Spleen (tissue), 11 donors: ENCODE results near the gene MAN1A2. TPM values are rescaled to one million over a fixed set of nuclear protein-coding genes. Genes with fewer than 3 reads are reported as not detected.

Experiments
- DNase-seq: peaks from one replicate; pipeline ENCODE4 v3.0.0-alpha.2; 2020
- H3K27ac ChIP-seq, 8 donors: fragments of 200-600 bp; sonication (generic) in 7 of 8; 1 replicate in 4 of 8; 2 replicates in 4 of 8; pipeline versions ENCODE4 v1.5.0 to v1.8.0; 2016 to 2021; ENCODE audit warnings: inconsistent platforms in 4 of 8, mild to moderate bottlenecking in 4 of 8, moderate library complexity in 1 of 8
- H3K27me3 ChIP-seq, 7 donors: fragments of 200-600 bp; sonication (generic) in 6 of 7; replicated peaks in 1 of 7; 1 replicate in 4 of 7; 2 replicates in 3 of 7; pipeline versions ENCODE4 v1.5.0 to v1.8.0; 2016 to 2021; ENCODE audit warnings: inconsistent platforms in 3 of 7, mild to moderate bottlenecking in 1 of 7
- H3K36me3 ChIP-seq, 6 donors: fragments of 200-600 bp; sonication (generic) in 5 of 6; 1 replicate in 4 of 6; 2 replicates in 2 of 6; pipeline versions ENCODE4 v1.5.0 to v1.8.0; 2016 to 2021; ENCODE audit warnings: inconsistent platforms in 2 of 6
- H3K4me1 ChIP-seq, 6 donors: fragments of 200-600 bp; sonication (generic) in 5 of 6; 1 replicate in 3 of 6; 2 replicates in 3 of 6; pipeline versions ENCODE4 v1.5.0 to v1.8.0; 2016 to 2021; ENCODE audit warnings: inconsistent platforms in 3 of 6
- H3K4me3 ChIP-seq, 8 donors: fragments of 200-600 bp; sonication (generic) in 7 of 8; 1 replicate in 4 of 8; 2 replicates in 4 of 8; pipeline versions ENCODE4 v1.5.0 to v1.8.0; 2016 to 2021; ENCODE audit warnings: inconsistent platforms in 4 of 8, mild to moderate bottlenecking in 4 of 8, moderate library complexity in 2 of 8
- H3K9me3 ChIP-seq, 8 donors: fragments of 200-600 bp; sonication (generic) in 7 of 8; 1 replicate in 4 of 8; 2 replicates in 4 of 8; pipeline versions ENCODE4 v1.5.0 to v1.8.0; 2016 to 2021; ENCODE audit warnings: inconsistent platforms in 4 of 8
- CTCF ChIP-seq, 11 experiments: fragments of 200-600 bp in 7 of 11; fragments of 450-650 bp in 4 of 11; sonication (generic) in 4 of 11; IDR thresholded peaks in 8 of 11; conservative IDR thresholded peaks in 3 of 11; 1 replicate in 7 of 11; 2 replicates in 4 of 11; pipeline versions ENCODE4 v1.4.0 to v1.8.0; 2016 to 2021; ENCODE audit warnings: antibody characterized with exemption in 11 of 11, inconsistent platforms in 4 of 11, mild to moderate bottlenecking in 1 of 11
- POLR2A ChIP-seq, 3 donors: fragments of 450-650 bp; IDR thresholded peaks; one replicate each; pipeline ENCODE4 v1.5.1; 2017; ENCODE audit warnings: antibody characterized with exemption in 3 of 3, mild to moderate bottlenecking in 1 of 3
- POLR2AphosphoS5 ChIP-seq, 3 donors: sonication (generic); formaldehyde crosslinking; IDR thresholded peaks; one replicate each; pipeline ENCODE4 v1.5.1; 2017; ENCODE audit warnings: antibody characterized with exemption in 3 of 3
- WGBS, 5 donors: extraction: QIAGEN DNeasy Blood & Tissue Kit in 3 of 5; methylation state at CpG; one replicate each; pipeline versions ENCODE4 v1.1.5 to v1.1.7; 2013 to 2018; 5-methylcytosine and 5-hydroxymethylcytosine counted together
- intact Hi-C: fragments of 100-400 bp; cut with DNase I; formaldehyde crosslinking; loops from one replicate; pipeline ENCODE4 v1.15.0; 2023; ENCODE audit warnings: low total_unique reads
- polyA plus RNA-seq, 3 donors: library from polyadenylated mRNA; stranded (reverse); fragments of 200-250 nt; gene quantifications; one replicate each; pipeline ENCODE4 v1.2.1, GENCODE V29; 2013
- total RNA-seq, 7 donors: library from RNA; depleted of rRNA in 3 of 7; stranded (reverse); fragments of >200 nt in 3 of 7; fragmentation: NEBNext Ultra II Directional in 4 of 7; extraction: Animal tissue kit (Norgen Biotek cat#: 25700) in 4 of 7; gene quantifications; one replicate each; pipeline versions ENCODE4 v1.1.0 to v1.2.1, GENCODE V29; 2016 to 2021
- donor health status: healthy with polysubstance abuse.
- donor health status: DM: no; HTN: no; CAD: no; lungs with moderate emphysema.
- donor health status: DM: no; HTN: no; CAD: no.
- donor health status: Bipolar disorder and iron deficiency.
- donor health status: healthy.
- donor health status: DM: no; HTN: no; CAD: no.
- donor health status: DM: yes; HTN: yes; CAD: no.

Gene MAN1A2
- total and polyA plus RNA-seq, 10 donors = 4.1 to 52.4 (median 42.6) TPM

GRCh38 chr1:117559985-117560384 is 192.7 kb downstream of the MAN1A2 start:
- WGBS, 5 donors = 64 to 88% (median 84%) methylated on average over 3 of the region's 3 CpGs
- DNase-seq = no peak
- no peaks in the 10 kb centered on the region for H3K4me1 ChIP-seq
- no peak for TF ChIP-seq CTCF (IDR thresholded peaks at IDR 0.05 in 8 of 11, conservative IDR thresholded peaks at IDR 0.05 in 3 of 11)
- TF ChIP-seq POLR2A (IDR thresholded peaks at IDR 0.05) = no peak
- no peak for TF ChIP-seq POLR2AphosphoS5 (IDR thresholded peaks at IDR 0.05)
- H3K9me3 ChIP-seq = peaks cover 0 to 10% (median 4%) of the 10 kb centered on the region in 8 donors
- H3K27me3 ChIP-seq = no peaks in the 10 kb centered on the region
- H3K36me3 ChIP-seq = no peaks in the 10 kb centered on the region
- no peak overlapping the region for H3K27ac ChIP-seq
- intact Hi-C loops = no loop called here
- no peak overlapping the region for H3K4me3 ChIP-seq

DNA sequence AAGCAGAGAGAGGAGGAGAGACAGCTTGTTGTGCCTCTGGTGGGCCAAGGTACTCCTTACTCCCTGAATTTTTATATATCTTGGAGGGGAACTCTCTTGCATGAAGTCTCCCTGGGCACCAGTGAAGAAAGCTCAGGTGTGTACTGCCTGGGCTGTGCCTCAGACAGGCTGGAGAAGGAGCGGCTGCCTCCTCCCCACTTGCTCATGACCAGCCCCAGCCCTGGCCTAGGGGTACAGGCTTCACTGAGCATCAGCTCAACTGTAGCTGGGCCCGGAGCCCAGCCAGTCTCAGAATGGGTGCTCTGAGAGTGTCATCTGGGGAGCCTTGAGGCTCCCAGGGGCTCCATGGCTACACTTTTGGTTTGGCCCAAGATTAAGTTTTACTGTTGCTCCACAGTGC is 193.8 kb downstream of the MAN1A2 start:
- 90 to 97% (median 93%) methylated on average over 2 of the region's 2 CpGs for WGBS, 5 donors
- intact Hi-C loops = no loop called here
- Histone ChIP-seq H3K27me3 (no peaks in the 10 kb centered on the region), H3K36me3 (no peaks in the 10 kb centered on the region), H3K9me3 (peaks cover 0 to 10% (median 4%) of the 10 kb centered on the region in 8 donors), H3K4me1 (no peaks in the 10 kb centered on the region), H3K4me3 (no peak overlapping the region), H3K27ac (no peak overlapping the region)
- no peak for DNase-seq
- TF ChIP-seq CTCF (IDR thresholded peaks at IDR 0.05 in 8 of 11, conservative IDR thresholded peaks at IDR 0.05 in 3 of 11) (no peak), POLR2AphosphoS5 (IDR thresholded peaks at IDR 0.05) (no peak), POLR2A (IDR thresholded peaks at IDR 0.05) (no peak)

DNA sequence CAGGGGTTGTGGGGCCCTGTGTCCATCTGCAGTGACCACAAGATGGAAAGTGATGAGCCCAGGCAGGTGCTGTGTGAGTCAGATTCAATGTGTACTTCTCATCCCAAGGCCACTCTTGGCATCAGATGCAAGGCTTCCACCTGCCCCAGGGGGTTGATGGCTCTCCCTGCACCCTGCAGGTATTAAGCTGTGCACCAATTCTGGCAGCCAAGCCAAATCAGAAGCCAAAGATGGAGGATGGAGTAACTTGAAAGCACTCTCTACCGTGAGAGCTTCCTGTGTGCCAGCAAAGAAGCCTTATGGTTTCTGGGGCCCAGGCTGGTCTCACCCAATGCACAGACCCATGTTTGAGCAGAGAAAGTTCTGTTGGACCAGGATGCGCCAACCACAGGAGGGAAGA is 194.3 kb downstream of the MAN1A2 start:
- no peak for TF ChIP-seq POLR2A (IDR thresholded peaks at IDR 0.05)
- no peak for TF ChIP-seq POLR2AphosphoS5 (IDR thresholded peaks at IDR 0.05)
- TF ChIP-seq CTCF (IDR thresholded peaks at IDR 0.05 in 8 of 11, conservative IDR thresholded peaks at IDR 0.05 in 3 of 11) = no peak
- H3K9me3 ChIP-seq = peaks cover 0 to 10% (median 4%) of the 10 kb centered on the region in 8 donors
- DNase-seq = no peak
- intact Hi-C loops = no loop called here
- 76 to 97% (median 91%) methylated on average over 2 of the region's 2 CpGs for WGBS, 5 donors
- H3K4me1 ChIP-seq = no peaks in the 10 kb centered on the region
- no peaks in the 10 kb centered on the region for H3K36me3 ChIP-seq
- no peak overlapping the region for H3K4me3 ChIP-seq
- H3K27me3 ChIP-seq = no peaks in the 10 kb centered on the region
- H3K27ac ChIP-seq = no peak overlapping the region

- no peaks in the 10 kb centered on the region for H3K4me1 ChIP-seq
- H3K27me3 ChIP-seq = no peaks in the 10 kb centered on the region
- DNase-seq = no peak
- no peak overlapping the region for H3K4me3 ChIP-seq
- WGBS, 5 donors = 65 to 86% (median 71%) methylated on average over 9 of the region's 9 CpGs
- no peak overlapping the region for H3K27ac ChIP-seq
- peaks cover 0 to 10% (median 4%) of the 10 kb centered on the region in 8 donors for H3K9me3 ChIP-seq
- H3K36me3 ChIP-seq = no peaks in the 10 kb centered on the region
- TF ChIP-seq POLR2A (IDR thresholded peaks at IDR 0.05) = no peak
- TF ChIP-seq POLR2AphosphoS5 (IDR thresholded peaks at IDR 0.05) = no peak
- TF ChIP-seq CTCF (IDR thresholded peaks at IDR 0.05 in 8 of 11, conservative IDR thresholded peaks at IDR 0.05 in 3 of 11) = no peak
- intact Hi-C loops = no loop called here
Observed at GRCh38 chr1:117562581-117563491, 195.6 kb downstream of the MAN1A2 start.
